ENCODE measurements around the gene SORCS2.

DNA sequence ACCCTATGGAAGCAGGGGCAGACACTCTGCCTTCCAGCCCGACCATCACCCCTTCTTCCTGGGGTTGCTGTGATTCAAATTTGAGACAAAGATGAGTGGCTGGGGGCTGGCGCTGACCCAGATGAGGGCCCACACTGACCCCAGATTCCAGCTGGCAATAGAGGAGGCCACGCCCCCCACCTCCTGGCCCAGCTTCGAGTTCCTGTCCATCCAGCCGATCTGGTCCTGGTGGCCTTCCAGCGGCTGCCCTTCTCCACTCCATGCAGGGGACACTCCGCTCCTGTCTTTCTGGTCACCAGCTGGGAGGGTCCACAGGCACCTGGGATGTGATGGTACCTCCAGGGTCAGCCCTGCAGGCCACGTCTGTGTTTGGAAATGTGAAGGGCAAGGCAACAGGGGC, 340.9 kb downstream of the SORCS2 start:
- TF ChIP-seq TBP (IDR thresholded peaks at IDR 0.05; ENCODE audit: low read depth, low read length) (no peak), CREB1 (IDR thresholded peaks at IDR 0.05) (no peak), ASH2L (IDR thresholded peaks at IDR 0.05; ENCODE audit: low read length) (no peak), NRF1 (IDR thresholded peaks at IDR 0.05; ENCODE audit: low read depth, low read length) (no peak), POLR2AphosphoS5 (IDR thresholded peaks at IDR 0.05; ENCODE audit: low read depth, low read length) (no peak), HDAC2 (IDR thresholded peaks at IDR 0.05; ENCODE audit: borderline replicate concordance in 1 of 2, low read depth in 2 of 2, low read length in 2 of 2) (no peak), EZH2 (IDR thresholded peaks at IDR 0.05; ENCODE audit: low read depth, low read length, severe bottlenecking) (no peak), RXRA (IDR thresholded peaks at IDR 0.05; ENCODE audit: insufficient read depth, low read depth, low read length) (no peak), EP300 (IDR thresholded peaks at IDR 0.05; ENCODE audit: borderline replicate concordance in 1 of 2, low read depth in 2 of 2, low read length in 2 of 2) (no peak), SP1 (IDR thresholded peaks at IDR 0.05; ENCODE audit: low read depth, low read length) (no peak), TEAD4 (IDR thresholded peaks at IDR 0.05; ENCODE audit: low read depth, low read length) (no peak)
- TF ChIP-seq, protein P1, sequence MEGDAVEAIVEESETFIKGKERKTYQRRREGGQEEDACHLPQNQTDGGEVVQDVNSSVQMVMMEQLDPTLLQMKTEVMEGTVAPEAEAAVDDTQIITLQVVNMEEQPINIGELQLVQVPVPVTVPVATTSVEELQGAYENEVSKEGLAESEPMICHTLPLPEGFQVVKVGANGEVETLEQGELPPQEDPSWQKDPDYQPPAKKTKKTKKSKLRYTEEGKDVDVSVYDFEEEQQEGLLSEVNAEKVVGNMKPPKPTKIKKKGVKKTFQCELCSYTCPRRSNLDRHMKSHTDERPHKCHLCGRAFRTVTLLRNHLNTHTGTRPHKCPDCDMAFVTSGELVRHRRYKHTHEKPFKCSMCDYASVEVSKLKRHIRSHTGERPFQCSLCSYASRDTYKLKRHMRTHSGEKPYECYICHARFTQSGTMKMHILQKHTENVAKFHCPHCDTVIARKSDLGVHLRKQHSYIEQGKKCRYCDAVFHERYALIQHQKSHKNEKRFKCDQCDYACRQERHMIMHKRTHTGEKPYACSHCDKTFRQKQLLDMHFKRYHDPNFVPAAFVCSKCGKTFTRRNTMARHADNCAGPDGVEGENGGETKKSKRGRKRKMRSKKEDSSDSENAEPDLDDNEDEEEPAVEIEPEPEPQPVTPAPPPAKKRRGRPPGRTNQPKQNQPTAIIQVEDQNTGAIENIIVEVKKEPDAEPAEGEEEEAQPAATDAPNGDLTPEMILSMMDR (IDR thresholded peaks at IDR 0.05; ENCODE audit: control extremely low read depth in 1 of 3, insufficient read depth in 1 of 3, low read depth in 1 of 3, low read length in 3 of 3), result no peak
- TF ChIP-seq, protein P2, sequence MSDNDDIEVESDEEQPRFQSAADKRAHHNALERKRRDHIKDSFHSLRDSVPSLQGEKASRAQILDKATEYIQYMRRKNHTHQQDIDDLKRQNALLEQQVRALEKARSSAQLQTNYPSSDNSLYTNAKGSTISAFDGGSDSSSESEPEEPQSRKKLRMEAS (IDR thresholded peaks at IDR 0.05), result no peak
- TF ChIP-seq, protein P3, sequence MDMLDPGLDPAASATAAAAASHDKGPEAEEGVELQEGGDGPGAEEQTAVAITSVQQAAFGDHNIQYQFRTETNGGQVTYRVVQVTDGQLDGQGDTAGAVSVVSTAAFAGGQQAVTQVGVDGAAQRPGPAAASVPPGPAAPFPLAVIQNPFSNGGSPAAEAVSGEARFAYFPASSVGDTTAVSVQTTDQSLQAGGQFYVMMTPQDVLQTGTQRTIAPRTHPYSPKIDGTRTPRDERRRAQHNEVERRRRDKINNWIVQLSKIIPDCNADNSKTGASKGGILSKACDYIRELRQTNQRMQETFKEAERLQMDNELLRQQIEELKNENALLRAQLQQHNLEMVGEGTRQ (IDR thresholded peaks at IDR 0.05; ENCODE audit: low read length), result no peak
